ENCODE data around the gene SENP8.

Gene SENP8

GRCh38 chr15:72167445-72167844 is 49.2 kb downstream of the SENP8 start:
- H3K9me3 ChIP-seq (ENCODE audit: severe bottlenecking) = no peaks in the 10 kb centered on the region
- no peaks in the 10 kb centered on the region for H3K36me3 ChIP-seq
- no peaks in the 10 kb centered on the region for H3K27me3 ChIP-seq (ENCODE audit: insufficient read depth, low read depth, severe bottlenecking)
- no peak overlapping the region for H3K27ac ChIP-seq
- no peak for TF ChIP-seq CTCF (IDR thresholded peaks at IDR 0.05; ENCODE audit: low read depth, low read length)
- H3K4me3 ChIP-seq (ENCODE audit: low read depth, low read length) = no peak overlapping the region
- DNase-seq = no peak

DNA sequence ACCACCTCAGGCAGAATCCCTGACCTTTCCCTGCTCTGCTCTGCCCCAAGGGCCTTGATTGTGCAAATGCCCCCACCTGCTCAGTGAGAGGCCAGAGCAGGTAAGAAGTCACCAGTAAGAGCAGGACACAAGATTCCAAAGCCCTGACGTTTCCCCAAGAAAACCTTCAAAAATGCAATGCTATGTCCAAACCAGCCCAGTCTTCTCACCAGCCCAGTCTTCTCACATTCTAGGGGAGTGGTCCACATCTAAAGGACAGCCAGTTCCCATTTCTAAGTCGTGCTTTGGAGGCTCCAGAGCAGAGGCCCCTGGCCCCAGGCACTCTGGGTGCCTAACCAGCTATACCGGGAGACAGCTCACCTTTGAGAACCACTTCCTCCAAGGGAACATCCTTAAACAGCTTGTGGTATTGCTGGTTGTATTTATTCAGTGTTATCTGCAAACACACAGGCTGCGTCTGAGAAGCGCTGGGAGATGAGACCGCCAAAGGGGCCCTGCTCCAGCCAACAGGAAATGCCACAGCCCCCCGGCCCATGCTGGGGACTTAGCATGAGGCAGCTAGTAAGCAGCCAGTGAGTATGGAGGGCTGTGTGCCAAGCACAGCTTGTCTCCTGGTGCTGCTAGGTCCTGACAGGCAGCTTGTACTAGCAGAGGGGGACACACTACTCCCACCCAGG is 50.1 kb downstream of the SENP8 start:
- TF ChIP-seq CTCF (IDR thresholded peaks at IDR 0.05; ENCODE audit: low read depth, low read length) = no peak
- Histone ChIP-seq H3K27ac (no peak overlapping the region), H3K27me3 (ENCODE audit: insufficient read depth, low read depth, severe bottlenecking) (no peaks in the 10 kb centered on the region), H3K36me3 (no peaks in the 10 kb centered on the region), H3K9me3 (ENCODE audit: severe bottlenecking) (no peaks in the 10 kb centered on the region), H3K4me3 (ENCODE audit: low read depth, low read length) (no peak overlapping the region)
- DNase-seq = no peak

DNA sequence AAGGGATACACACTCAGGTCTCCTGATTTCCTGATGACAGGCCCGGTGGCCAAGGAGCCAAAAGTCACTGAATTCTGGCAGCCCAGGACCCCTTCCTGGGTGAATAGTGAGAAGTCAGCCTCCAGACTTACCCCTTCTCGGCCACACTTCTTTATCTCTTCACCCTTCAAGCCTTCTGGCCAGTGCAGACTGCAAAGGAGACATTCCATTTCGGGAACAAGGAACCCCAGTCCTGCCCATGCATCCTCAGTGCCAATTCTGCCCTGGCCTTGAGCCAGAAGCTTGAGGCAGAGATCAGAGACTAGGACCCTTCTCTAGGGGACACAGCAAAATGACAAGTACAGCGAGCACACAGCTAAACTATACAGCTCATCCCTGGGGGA is 50.6 kb downstream of the SENP8 start:
- no peak overlapping the region for H3K4me3 ChIP-seq (ENCODE audit: low read depth, low read length)

GRCh38 chr15:72169236-72169920 is 51.2 kb downstream of the SENP8 start:
- no peak for DNase-seq
- H3K27ac ChIP-seq = no peak overlapping the region

More for the DNA sequence above, 50.6 kb downstream of the SENP8 start:
- no peak for TF ChIP-seq CTCF (IDR thresholded peaks at IDR 0.05; ENCODE audit: low read depth, low read length)
- H3K9me3 ChIP-seq (ENCODE audit: severe bottlenecking) = no peaks in the 10 kb centered on the region
- H3K27me3 ChIP-seq (ENCODE audit: insufficient read depth, low read depth, severe bottlenecking) = no peaks in the 10 kb centered on the region
- no peaks in the 10 kb centered on the region for H3K36me3 ChIP-seq
- H3K27ac ChIP-seq = no peak overlapping the region
- DNase-seq = no peak

DNA sequence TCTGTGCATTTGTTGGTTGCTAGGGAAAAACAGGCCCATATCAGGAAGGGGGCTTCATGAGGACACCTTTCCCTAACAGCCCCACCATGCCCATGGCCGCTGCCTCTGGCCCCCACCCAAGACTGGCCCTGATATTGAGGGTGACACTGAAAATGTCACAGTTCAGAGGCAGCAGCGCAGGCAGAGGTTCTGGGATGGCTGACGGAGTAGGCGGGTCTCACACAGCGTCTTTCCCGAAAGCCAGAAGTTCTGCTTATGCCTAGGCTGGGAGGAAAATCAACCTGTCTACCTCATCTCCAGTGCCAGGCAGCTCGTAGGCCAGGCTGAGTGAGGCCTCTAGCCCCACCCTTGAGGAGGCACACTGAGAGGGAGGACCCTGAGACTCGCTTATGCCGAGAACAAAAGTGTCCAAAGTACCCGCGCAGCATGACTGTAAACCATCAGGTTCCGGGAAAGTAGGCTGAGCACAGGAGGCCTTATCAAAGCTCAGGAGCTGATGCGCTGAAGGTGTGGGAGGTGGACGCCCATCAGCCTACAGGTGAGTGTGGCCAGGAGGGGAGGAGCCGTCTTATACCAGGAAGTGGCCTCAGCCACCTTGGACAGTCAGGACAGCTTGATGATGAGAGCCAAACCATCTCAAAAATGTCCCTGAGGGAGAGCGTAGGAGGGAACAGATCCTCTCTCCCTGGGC is 51.9 kb downstream of the SENP8 start:
- no peaks in the 10 kb centered on the region for H3K27me3 ChIP-seq (ENCODE audit: insufficient read depth, low read depth, severe bottlenecking)
- DNase-seq = no peak
- H3K4me3 ChIP-seq (ENCODE audit: low read depth, low read length) = no peak overlapping the region
- no peaks in the 10 kb centered on the region for H3K9me3 ChIP-seq (ENCODE audit: severe bottlenecking)
- H3K36me3 ChIP-seq = no peaks in the 10 kb centered on the region
- TF ChIP-seq CTCF (IDR thresholded peaks at IDR 0.05; ENCODE audit: low read depth, low read length) = no peak
- H3K27ac ChIP-seq = no peak overlapping the region

More at GRCh38 chr15:72169236-72169920, 51.2 kb downstream of the SENP8 start:
- no peak for TF ChIP-seq CTCF (IDR thresholded peaks at IDR 0.05; ENCODE audit: low read depth, low read length)
- Histone ChIP-seq H3K9me3 (ENCODE audit: severe bottlenecking) (no peaks in the 10 kb centered on the region), H3K36me3 (no peaks in the 10 kb centered on the region), H3K4me3 (ENCODE audit: low read depth, low read length) (no peak overlapping the region), H3K27me3 (ENCODE audit: insufficient read depth, low read depth, severe bottlenecking) (no peaks in the 10 kb centered on the region)
